H1 (cell line): ENCODE data around the gene C19orf47. TPM values are rescaled to one million over a fixed set of nuclear protein-coding genes. Genes with fewer than 3 reads are reported as not detected.

Source experiments
- CHD2 ChIP-seq: IDR thresholded peaks from 2 replicates; pipeline ENCODE4 v1.6.1; 2012; ENCODE audit warnings: low read length, improper control_type of control experiment
- PHF8 ChIP-seq: fragments of 200-600 bp; sonication (generic); conservative IDR thresholded peaks from 2 replicates; pipeline ENCODE4 v1.7.1; 2012; ENCODE audit warnings: low read depth, mild to moderate bottlenecking, inconsistent platforms, low read length, moderate library complexity
- polyA plus RNA-seq, 7 experiments: library from polyadenylated mRNA; depleted of rRNA in 3 of 7; stranded (reverse) in 5 of 7; unstranded in 2 of 7; fragments of >200 nt in 5 of 7; fragments of 200-250 nt in 2 of 7; gene quantifications; 1 replicate in 5 of 7; 2 replicates in 1 of 7; 4 replicates in 1 of 7; pipeline versions ENCODE4 v1.2.1 to v1.2.3, GENCODE V29; 2011 to 2013; ENCODE audit warnings: missing spikeins in 2 of 7, mixed read lengths in 2 of 7
- total RNA-seq: library from RNA; stranded (reverse); fragmentation: NEBNext Ultra II Directional; extraction: Animal tissue kit (Norgen Biotek cat#: 25700); gene quantifications from 2 replicates; pipeline ENCODE4 v1.2.1, GENCODE V29; 2021

The C19orf47 gene
- total and polyA plus RNA-seq, 2 of the 8 experiments (the other 6 are each of a cell fraction or from before 2014, with no cell fraction given): 17.8 to 27.3 TPM

GRCh38 chr19:40367577-40368434 lies 19.6 kb upstream of the C19orf47 start (continued):
- TF ChIP-seq PHF8 (no peak), CHD2 (no peak)
- TF ChIP-seq, all 59 proteins: peak for 0
